ENCODE data around the gene SEC14L1. TPM values are rescaled to one million over a fixed set of nuclear protein-coding genes. Genes with fewer than 3 reads are reported as not detected.

Gene SEC14L1
- total and polyA plus RNA-seq, 2 of the 8 experiments (the other 6 are each of a cell fraction or from before 2014, with no cell fraction given): 27.2 to 74.4 TPM

GRCh38 chr17:77200711-77201110, 59.9 kb downstream of the SEC14L1 start:
- TF ChIP-seq GABPA (IDR thresholded peaks at IDR 0.05; ENCODE audit: borderline replicate concordance, insufficient read depth, low read length) (no peak), HDAC2 (IDR thresholded peaks at IDR 0.05; ENCODE audit: borderline replicate concordance in 1 of 2, low read depth in 2 of 2, low read length in 2 of 2) (no peak), YY1 (IDR thresholded peaks at IDR 0.05; ENCODE audit: low read depth, low read length) (no peak), POLR2A (IDR thresholded peaks at IDR 0.05; ENCODE audit: control extremely low read depth in 1 of 2, low read depth in 2 of 2, low read length in 2 of 2) (no peak), EZH2 (IDR thresholded peaks at IDR 0.05; ENCODE audit: low read depth, low read length, severe bottlenecking) (no peak), KDM1A (IDR thresholded peaks at IDR 0.05; ENCODE audit: borderline replicate concordance, low read length) (no peak), MAX (IDR thresholded peaks at IDR 0.05) (no peak), NRF1 (IDR thresholded peaks at IDR 0.05; ENCODE audit: low read depth, low read length) (no peak), BCL11A (IDR thresholded peaks at IDR 0.05; ENCODE audit: low read depth in 2 of 2, low read length in 2 of 2) (no peak), SAP30 (IDR thresholded peaks at IDR 0.05; ENCODE audit: insufficient read depth, insufficient replicate concordance, low read length) (no peak)
- Histone ChIP-seq H3K23ac (ENCODE audit: insufficient read length) (no peak overlapping the region), H3K9ac (replicated peaks in 1 of 4; ENCODE audit: extremely low read depth in 1 of 4, low read depth in 3 of 4, low read length in 3 of 4) (no peak overlapping the region), H3K4ac (replicated peaks; ENCODE audit: insufficient read length, low read depth, low read length) (no peak overlapping the region), H2BK15ac (ENCODE audit: low read length) (no peak overlapping the region), H3K4me3 (ENCODE audit: extremely low read depth in 1 of 4, insufficient read depth in 2 of 4, low read depth in 3 of 4, low read length in 4 of 4) (no peak overlapping the region), H3K18ac (ENCODE audit: extremely low read depth, low read length) (no peak overlapping the region), H3K56ac (replicated peaks; ENCODE audit: insufficient read length, low read depth, low read length) (no peak overlapping the region), H4K5ac (ENCODE audit: insufficient read length, low read depth, low read length) (no peak overlapping the region), H2BK12ac (ENCODE audit: low read depth, low read length) (no peak overlapping the region), H2BK5ac (ENCODE audit: low read depth, low read length) (no peak overlapping the region), H3K79me1 (ENCODE audit: low read depth, low read length) (0 out of 2 replicates have a peak, but pooled peaks cover 3% of the 10 kb centered on the region), H2BK20ac (ENCODE audit: low read length) (no peak overlapping the region), H3K27ac (ENCODE audit: low read depth, low read length) (no peak overlapping the region), H4K91ac (replicated peaks; ENCODE audit: insufficient read length, low read length) (no peak overlapping the region), H3K23me2 (ENCODE audit: low read depth, low read length) (no peaks in the 10 kb centered on the region), H3K27me3 (replicated peaks in 1 of 4; ENCODE audit: control insufficient read depth in 3 of 4, extremely low read depth in 1 of 4, insufficient read depth in 3 of 4, low read length in 3 of 4) (no peaks in the 10 kb centered on the region), H4K8ac (ENCODE audit: extremely low read depth, insufficient read depth, low read length) (no peak overlapping the region), H4K20me1 (replicated peaks in 1 of 2; ENCODE audit: control insufficient read depth in 1 of 2, insufficient read depth in 2 of 2, low read length in 2 of 2) (no peaks in the 10 kb centered on the region), H3K79me2 (ENCODE audit: control insufficient read depth in 1 of 2, insufficient read depth in 2 of 2, low read length in 2 of 2) (no peaks in the 10 kb centered on the region), H2AK5ac (ENCODE audit: low read depth, low read length) (no peak overlapping the region), H2BK120ac (replicated peaks; ENCODE audit: low read depth, low read length) (no peak overlapping the region), H3K4me2 (ENCODE audit: insufficient read depth in 1 of 2, low read depth in 2 of 2, low read length in 2 of 2) (no peak overlapping the region), H3K9me3 (ENCODE audit: insufficient read depth in 2 of 2, low read depth in 1 of 2, low read length in 1 of 2) (no peaks in the 10 kb centered on the region), H3K4me1 (replicated peaks in 1 of 4; ENCODE audit: control insufficient read depth in 3 of 4, insufficient read depth in 4 of 4, low read length in 3 of 4) (no peaks in the 10 kb centered on the region), H3K14ac (ENCODE audit: insufficient read length) (no peak overlapping the region), H3K36me3 (ENCODE audit: control insufficient read depth in 2 of 4, insufficient read depth in 4 of 4, low read length in 3 of 4) (peaks cover 9 to 51% (median 34%) of the 10 kb centered on the region in 4 experiments), H2AFZ (ENCODE audit: low read length) (no peak overlapping the region)
- CTCF ChIA-PET (ENCODE audit: partially characterized antibody): no interaction called here
- POLR2A ChIA-PET (ENCODE audit: partially characterized antibody): interaction anchor here (0.9 kb wide), 1 partner anchor 19 kb away, joined by 3 read pairs; no protein-coding TSS in a partner anchor
- FAIRE-seq: no peak
- WGBS, 2 experiments (ENCODE audit: extremely low coverage in 1 of 2, insufficient coverage in 1 of 2, insufficient read length in 1 of 2, insufficient replicate concordance in 2 of 2, low coverage in 1 of 2, low lambda C conversion rate in 2 of 2, missing lambda C conversion rate in 1 of 2): 94% methylated on average over 10 of the region's 10 CpGs; no CpG with 5 or more reads in 1 of the 2 experiments
- no peak for DNase-seq (ENCODE audit: low read depth in 1 of 2, low spot score in 2 of 2)
